Measurements from ENCODE around the gene SMIM13. TPM values are rescaled to one million over a fixed set of nuclear protein-coding genes. Genes with fewer than 3 reads are reported as not detected.
A peak's percentile ranks its signal among the peaks of the same experiment; 100 is the strongest.

The SMIM13 gene
- total RNA-seq, 2 experiments from 2014 or later: 7.2 to 9.5 TPM

DNA sequence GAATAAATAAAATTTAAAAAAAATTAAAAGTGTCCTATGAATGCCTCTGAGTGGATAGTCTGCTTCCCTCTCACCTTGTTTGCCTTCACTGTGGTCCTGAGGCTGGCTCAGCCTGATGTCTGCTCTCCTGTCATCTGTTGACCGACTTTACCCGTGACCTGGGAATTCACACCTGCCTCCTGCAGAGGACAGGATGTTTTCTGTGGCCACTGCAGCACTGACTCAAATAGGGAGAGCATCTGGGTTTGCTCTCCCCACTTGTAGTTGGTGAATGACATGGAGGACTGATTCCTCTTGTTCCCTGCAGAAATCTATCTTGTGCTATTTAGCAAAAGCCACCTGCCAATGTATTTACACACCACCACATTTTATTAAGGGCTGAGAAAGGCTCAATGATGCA is 70.3 kb downstream of the SMIM13 start:
- H3K27me3 Mint-ChIP-seq: no peaks in the 10 kb centered on the region
- H3K27ac Mint-ChIP-seq: no peak overlapping the region
- peaks cover 18% of the 10 kb centered on the region for H3K4me1 Mint-ChIP-seq (ENCODE audit: low read depth)
- no peaks in the 10 kb centered on the region for H3K9me3 Mint-ChIP-seq
- intact Hi-C loops (cut with micrococcal nuclease): no loop called here
- peak; percentile 40 for DNase-seq
- POLR2A ChIA-PET: no interaction called here
- CTCF ChIA-PET: interaction anchor here (0.9 to 1.8 kb wide), 2 partner anchors 253 to 332 kb away, joined by 3 to 4 read pairs; no protein-coding TSS in a partner anchor
- H3K36me3 Mint-ChIP-seq: no peaks in the 10 kb centered on the region
- H3K4me3 Mint-ChIP-seq: no peak overlapping the region

DNA sequence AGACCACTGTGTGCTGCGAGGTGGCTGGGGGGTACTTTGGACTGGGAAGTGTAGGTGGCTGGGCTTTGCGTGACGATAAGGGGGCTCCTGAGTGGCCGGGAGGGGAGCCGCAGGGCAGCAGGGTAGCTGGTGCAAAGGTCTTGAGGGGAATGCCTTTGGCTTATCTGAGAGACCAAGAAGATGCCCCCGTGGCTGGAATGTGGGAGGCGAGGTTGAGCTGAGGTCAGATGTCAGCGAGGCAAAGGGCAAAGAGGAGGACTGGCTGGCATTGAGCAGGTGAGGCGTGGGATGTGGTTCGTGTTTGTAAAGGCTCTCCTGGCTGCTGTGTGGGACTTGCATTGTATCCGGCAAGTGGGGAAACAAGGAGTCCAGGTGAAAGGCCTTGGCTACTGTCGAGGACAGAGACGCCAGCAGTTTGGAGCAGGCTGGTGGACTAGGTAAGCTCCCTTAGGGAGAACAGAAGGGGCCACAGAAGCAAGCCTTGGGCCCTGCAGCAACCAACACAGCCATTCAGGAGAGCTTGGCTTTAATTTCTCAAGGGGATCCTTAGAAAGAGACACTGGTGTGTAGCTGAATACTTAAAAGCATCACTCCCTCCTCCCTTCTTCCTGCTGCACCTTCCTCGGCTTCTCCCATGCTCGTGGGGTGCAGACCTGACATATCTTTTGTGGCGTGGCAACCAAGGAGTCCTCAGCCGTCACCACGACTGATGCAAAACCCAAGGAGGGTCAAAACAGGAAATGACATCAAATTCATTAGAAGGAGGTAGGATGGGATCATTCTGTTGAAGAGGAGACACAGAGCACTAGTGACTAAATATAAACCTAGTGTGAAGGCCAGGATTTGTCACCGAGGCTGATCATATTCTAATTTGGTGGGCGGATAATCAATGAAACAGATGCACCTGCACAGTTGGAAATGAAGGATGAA is 71.3 kb downstream of the SMIM13 start:
- DNase-seq: no peak
- CTCF ChIA-PET: interaction anchor here (0.9 to 1.8 kb wide), 3 partner anchors 21 to 331 kb away, joined by 3 to 4 read pairs (median 3); no protein-coding TSS in a partner anchor
- Mint-ChIP-seq H3K4me3 (no peak overlapping the region), H3K36me3 (no peaks in the 10 kb centered on the region), H3K4me1 (ENCODE audit: low read depth) (peaks cover 20% of the 10 kb centered on the region), H3K27ac (no peak overlapping the region), H3K9me3 (no peaks in the 10 kb centered on the region), H3K27me3 (no peaks in the 10 kb centered on the region)
- intact Hi-C loops (cut with micrococcal nuclease): no loop called here
- POLR2A ChIA-PET: interaction anchor here (0.6 kb wide), 1 partner anchor 105 kb away, joined by 3 read pairs; no protein-coding TSS in a partner anchor

DNA sequence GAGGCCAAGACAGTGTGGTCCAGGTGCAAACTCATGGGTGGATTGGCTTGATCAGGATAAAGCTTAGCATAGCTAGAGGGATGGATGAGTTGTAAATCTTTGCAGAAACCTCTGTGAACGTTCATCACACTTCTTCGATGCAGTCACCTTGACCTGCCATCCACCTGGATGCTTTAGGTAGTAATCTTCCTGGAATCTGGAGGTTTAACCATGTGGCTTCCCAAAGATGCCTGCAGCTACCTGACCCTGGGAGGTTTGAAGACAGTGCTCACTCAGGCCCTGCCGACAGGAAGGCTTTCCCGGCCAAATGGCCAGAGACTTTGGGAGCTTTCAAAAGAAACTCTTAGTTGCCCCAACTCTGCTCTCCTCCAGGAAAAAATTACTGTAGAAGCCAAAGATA is 73.3 kb downstream of the SMIM13 start:
- H3K27me3 Mint-ChIP-seq: no peaks in the 10 kb centered on the region
- no peaks in the 10 kb centered on the region for H3K9me3 Mint-ChIP-seq
- H3K27ac Mint-ChIP-seq: no peak overlapping the region
- CTCF ChIA-PET: interaction anchor here (1.0 to 1.7 kb wide), 2 partner anchors 329 to 409 kb away, joined by 3 to 8 read pairs; no protein-coding TSS in a partner anchor
- no peak for DNase-seq
- POLR2A ChIA-PET: no interaction called here
- intact Hi-C loops (cut with micrococcal nuclease): no loop called here
- no peaks in the 10 kb centered on the region for H3K36me3 Mint-ChIP-seq
- H3K4me1 Mint-ChIP-seq (ENCODE audit: low read depth): peaks cover 20% of the 10 kb centered on the region
- no peak overlapping the region for H3K4me3 Mint-ChIP-seq

GRCh38 chr6:11168091-11168635 is 74.5 kb downstream of the SMIM13 start:
- H3K4me1 Mint-ChIP-seq (ENCODE audit: low read depth): peaks cover 30% of the 10 kb centered on the region
- H3K4me3 Mint-ChIP-seq: no peak overlapping the region
- ChIA-PET POLR2A (no interaction called here), CTCF (interaction anchor here (1.0 to 1.1 kb wide), 2 partner anchors 19 to 407 kb away, joined by 3 read pairs; no protein-coding TSS in a partner anchor)
- H3K36me3 Mint-ChIP-seq: no peaks in the 10 kb centered on the region
- no peak overlapping the region for H3K27ac Mint-ChIP-seq
- no peaks in the 10 kb centered on the region for H3K27me3 Mint-ChIP-seq
- intact Hi-C loops (cut with micrococcal nuclease): no loop called here
- no peak for DNase-seq
- H3K9me3 Mint-ChIP-seq: no peaks in the 10 kb centered on the region

- H3K27ac Mint-ChIP-seq: no peak overlapping the region
Observed at GRCh38 chr6:11171952-11172351, 78.3 kb downstream of the SMIM13 start.

GRCh38 chr6:11172501-11173327 is 79.1 kb downstream of the SMIM13 start:
- H3K9me3 Mint-ChIP-seq: no peaks in the 10 kb centered on the region
- ChIA-PET CTCF (interaction anchor here (0.6 to 4.3 kb wide), 23 partner anchors 13 to 331 kb away, joined by 3 to 61 read pairs (median 3); no protein-coding TSS in a partner anchor), POLR2A (no interaction called here)
- H3K36me3 Mint-ChIP-seq: no peaks in the 10 kb centered on the region
- no peak overlapping the region for H3K27ac Mint-ChIP-seq
- H3K4me1 Mint-ChIP-seq (ENCODE audit: low read depth): peaks cover 16% of the 10 kb centered on the region
- peak overlapping the region; percentile 16 for H3K4me3 Mint-ChIP-seq
- DNase-seq: peak; percentile 81
- intact Hi-C loops (cut with micrococcal nuclease): loop anchor here (1.0 to 5.0 kb wide), 7 partner anchors 28 to 324 kb away; partner anchors contain the start of gene NEDD9
- no peaks in the 10 kb centered on the region for H3K27me3 Mint-ChIP-seq

More at GRCh38 chr6:11171952-11172351, 78.3 kb downstream of the SMIM13 start:
- Mint-ChIP-seq H3K4me1 (ENCODE audit: low read depth) (peaks cover 16% of the 10 kb centered on the region), H3K36me3 (no peaks in the 10 kb centered on the region), H3K9me3 (no peaks in the 10 kb centered on the region), H3K27me3 (no peaks in the 10 kb centered on the region), H3K4me3 (no peak overlapping the region)
- ChIA-PET POLR2A (no interaction called here), CTCF (interaction anchor here (0.6 to 4.3 kb wide), 28 partner anchors 14 to 404 kb away, joined by 3 to 61 read pairs (median 3); no protein-coding TSS in a partner anchor)
- no peak for DNase-seq
- intact Hi-C loops (cut with micrococcal nuclease): loop anchor here (1.0 to 5.0 kb wide), 7 partner anchors 27 to 324 kb away; partner anchors contain the start of gene NEDD9

DNA sequence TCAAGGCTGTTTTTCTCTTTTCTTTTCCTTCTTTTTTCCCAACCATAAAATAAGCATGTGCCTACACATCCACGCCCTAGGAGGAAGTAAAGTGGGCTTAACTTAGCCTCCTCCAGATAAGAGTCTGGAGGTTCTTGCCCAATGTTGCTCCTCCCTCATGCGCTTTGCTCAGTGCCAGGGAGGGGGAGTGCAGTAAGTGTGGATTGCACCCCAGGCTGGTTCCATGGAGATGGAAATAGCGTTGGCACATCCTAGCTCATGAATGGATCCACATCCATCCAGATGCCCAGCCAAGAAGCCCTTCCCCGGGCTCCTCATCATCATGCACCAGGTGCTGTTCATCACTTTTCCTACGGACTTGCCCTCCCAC is 80.6 kb downstream of the SMIM13 start:
- Mint-ChIP-seq H3K27me3 (no peaks in the 10 kb centered on the region), H3K4me3 (no peak overlapping the region), H3K36me3 (no peaks in the 10 kb centered on the region), H3K4me1 (ENCODE audit: low read depth) (peaks cover 13% of the 10 kb centered on the region), H3K9me3 (no peaks in the 10 kb centered on the region), H3K27ac (no peak overlapping the region)
- CTCF ChIA-PET: interaction anchor here (1.1 to 2.7 kb wide), 3 partner anchors 18 to 335 kb away, joined by 3 to 15 read pairs (median 3); no protein-coding TSS in a partner anchor
- intact Hi-C loops (cut with micrococcal nuclease): loop anchor here (5.0 kb wide), 4 partner anchors 103 to 238 kb away; no protein-coding TSS in a partner anchor
- POLR2A ChIA-PET: no interaction called here
- DNase-seq: no peak

DNA sequence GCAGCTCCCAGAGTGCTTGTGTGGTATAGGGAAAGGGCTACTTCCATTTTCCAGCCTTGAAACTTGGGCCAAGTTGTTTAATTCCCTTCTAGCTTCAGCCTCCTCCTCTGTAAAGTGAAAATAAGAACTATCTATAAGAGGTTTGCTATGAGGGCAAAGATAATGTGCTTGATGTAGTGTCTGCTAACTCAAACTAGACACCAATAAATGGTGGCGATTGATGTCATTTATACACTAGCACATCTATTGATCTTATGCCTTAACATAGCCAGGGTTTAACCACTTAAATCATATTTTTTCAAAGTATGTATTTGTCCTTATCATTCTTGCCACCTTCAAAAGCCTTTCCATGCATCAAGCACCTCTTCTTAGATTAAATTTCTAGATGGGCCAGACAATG is 83.6 kb downstream of the SMIM13 start:
- H3K36me3 Mint-ChIP-seq: peaks cover 7% of the 10 kb centered on the region
- H3K4me1 Mint-ChIP-seq (ENCODE audit: low read depth): peaks cover 11% of the 10 kb centered on the region
- H3K27ac Mint-ChIP-seq: no peak overlapping the region
- POLR2A ChIA-PET: interaction anchor here (0.9 kb wide), 1 partner anchor 9 kb away, joined by 3 read pairs; no protein-coding TSS in a partner anchor
- CTCF ChIA-PET: interaction anchor here (0.9 to 1.7 kb wide), 2 partner anchors 187 to 319 kb away, joined by 3 to 11 read pairs; no protein-coding TSS in a partner anchor
- intact Hi-C loops (cut with micrococcal nuclease): no loop called here
- no peak overlapping the region for H3K4me3 Mint-ChIP-seq
- H3K9me3 Mint-ChIP-seq: peaks cover 9% of the 10 kb centered on the region
- H3K27me3 Mint-ChIP-seq: no peaks in the 10 kb centered on the region
- DNase-seq: no peak

DNA sequence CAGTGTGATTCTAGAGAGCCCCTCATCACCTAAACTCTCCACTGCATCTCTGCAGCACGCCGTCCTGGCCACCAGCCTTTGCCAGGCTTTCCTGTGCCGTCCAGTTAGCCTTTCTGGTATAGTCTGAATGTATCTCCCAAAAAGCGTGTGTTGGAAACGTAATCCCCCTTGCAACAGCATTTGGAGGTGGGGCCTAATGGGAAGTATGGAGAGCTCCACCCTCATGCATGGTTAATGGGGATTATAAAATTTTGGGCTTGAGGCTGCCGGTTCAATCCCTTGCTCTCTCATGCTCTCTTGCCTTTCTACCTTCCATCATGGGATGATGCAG is 85.4 kb downstream of the SMIM13 start:
- peaks cover 18% of the 10 kb centered on the region for H3K9me3 Mint-ChIP-seq
- peaks cover 22% of the 10 kb centered on the region for H3K36me3 Mint-ChIP-seq
- no peaks in the 10 kb centered on the region for H3K4me1 Mint-ChIP-seq (ENCODE audit: low read depth)
- H3K4me3 Mint-ChIP-seq: no peak overlapping the region
- ChIA-PET CTCF (no interaction called here), POLR2A (no interaction called here)
- DNase-seq: no peak
- intact Hi-C loops (cut with micrococcal nuclease): no loop called here
- no peaks in the 10 kb centered on the region for H3K27me3 Mint-ChIP-seq
- H3K27ac Mint-ChIP-seq: no peak overlapping the region

- ChIA-PET POLR2A (no interaction called here), CTCF (interaction anchor here (1.4 to 1.9 kb wide), 2 partner anchors 279 to 317 kb away, joined by 3 to 7 read pairs; no protein-coding TSS in a partner anchor)
- Mint-ChIP-seq H3K9me3 (peaks cover 18% of the 10 kb centered on the region), H3K27me3 (no peaks in the 10 kb centered on the region), H3K27ac (no peak overlapping the region), H3K4me3 (no peak overlapping the region), H3K36me3 (peaks cover 28% of the 10 kb centered on the region), H3K4me1 (ENCODE audit: low read depth) (no peaks in the 10 kb centered on the region)
- DNase-seq: no peak
- intact Hi-C loops (cut with micrococcal nuclease): no loop called here
Observed at GRCh38 chr6:11179419-11180202, 86.0 kb downstream of the SMIM13 start.

DNA sequence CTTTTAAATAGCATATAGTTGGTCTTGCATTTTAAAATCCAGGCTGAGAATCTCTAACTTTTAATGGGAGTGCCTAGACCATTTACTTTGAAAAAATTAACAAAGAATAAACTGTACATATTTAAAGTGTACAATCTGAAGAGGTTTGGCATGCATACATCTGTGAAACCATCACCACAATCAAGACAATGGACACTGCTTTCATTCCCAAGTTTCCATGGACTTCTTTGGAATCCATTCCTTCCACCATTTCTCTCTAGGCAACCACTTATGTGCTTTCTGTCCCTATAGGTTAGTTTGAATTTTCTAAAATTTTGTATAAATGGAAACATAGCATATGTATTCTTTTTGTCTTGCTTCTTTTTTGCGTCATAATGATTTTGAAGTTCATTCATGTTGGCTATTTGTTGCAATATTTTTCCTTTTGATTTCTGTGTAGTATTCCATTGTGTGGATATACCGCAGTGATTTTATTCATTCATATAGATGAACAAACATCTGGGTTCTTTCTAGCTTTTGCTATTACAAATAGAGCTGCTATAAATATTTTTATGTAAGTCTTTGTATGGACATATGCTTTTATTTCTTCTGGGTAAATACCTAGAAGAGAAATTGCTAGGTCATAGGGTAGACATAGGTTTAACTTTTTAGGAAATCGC is 88.0 kb downstream of the SMIM13 start:
- Mint-ChIP-seq H3K27me3 (no peaks in the 10 kb centered on the region), H3K4me1 (ENCODE audit: low read depth) (no peaks in the 10 kb centered on the region), H3K27ac (no peak overlapping the region), H3K4me3 (no peak overlapping the region), H3K9me3 (peaks cover 18% of the 10 kb centered on the region), H3K36me3 (peaks cover 40% of the 10 kb centered on the region)
- intact Hi-C loops (cut with micrococcal nuclease): no loop called here
- no peak for DNase-seq
- ChIA-PET POLR2A (no interaction called here), CTCF (no interaction called here)
